ENCODE data around the gene PPP2R2B. TPM values are rescaled to one million over a fixed set of nuclear protein-coding genes. Genes with fewer than 3 reads are reported as not detected.

Gene PPP2R2B
- total RNA-seq: 1.2 TPM
- long read RNA-seq, full-length matches to known transcripts: 3 of 3 reads
- long read RNA-seq, partial matches to known transcripts: 0 of 3 reads
- long read RNA-seq, other reads (novel, unspliced or antisense): 0 of 3 reads

DNA sequence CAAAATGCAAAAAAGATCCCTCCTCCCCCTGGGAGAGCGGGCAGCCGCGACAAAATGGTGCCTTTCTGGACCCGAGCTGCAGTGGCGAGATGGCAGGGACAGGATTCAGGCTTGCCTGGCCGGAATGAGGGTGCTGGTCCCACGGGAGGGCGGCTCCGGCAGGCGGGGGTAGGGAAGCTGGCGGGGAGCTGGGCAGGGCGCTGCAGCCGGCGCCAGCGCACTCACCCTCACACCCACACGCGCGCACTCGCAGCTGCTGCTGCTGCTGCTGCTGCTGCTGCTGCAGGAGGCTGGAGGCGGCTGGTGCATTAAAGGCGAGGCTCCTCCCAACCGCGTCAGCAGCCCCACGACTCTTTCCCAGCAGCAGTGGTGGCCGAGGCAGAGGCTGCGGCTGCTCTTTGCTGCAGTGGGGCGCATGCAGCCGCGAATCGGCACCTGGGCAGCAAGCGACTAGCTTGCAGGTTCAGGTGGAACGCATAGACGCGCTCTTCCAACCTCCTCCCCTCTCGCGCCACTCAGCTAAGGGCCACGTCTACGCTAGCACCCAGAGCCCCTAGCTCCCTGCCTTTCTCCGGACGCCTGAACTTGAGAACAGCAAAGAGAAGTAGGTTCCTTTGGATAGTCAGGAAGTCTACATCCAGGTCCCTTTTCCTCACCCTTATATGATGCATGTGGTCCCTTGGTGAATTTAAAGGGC is at the start of gene PPP2R2B:
Gene PPP2R2B (minus strand): TSS at position 282 of the 697 bp plus-strand sequence.
- Histone ChIP-seq H3K36me3 (no peaks in the 10 kb centered on the region), H3K27ac (no peak within 1 kb of the TSS), H3K4me3 (peak within 1 kb of the TSS; percentile 48), H3K9me3 (no peaks in the 10 kb centered on the region), H3K27me3 (peaks cover 32% of the 10 kb centered on the region), H3K4me1 (peaks cover 15% of the 10 kb centered on the region)
- DNase-seq (peak; percentile 68), ATAC-seq (peak; percentile 77)
- intact Hi-C loops (cut with DNase I): no loop called here
- no peak for TF ChIP-seq CTCF (IDR thresholded peaks at IDR 0.05)

GRCh38 chr5:146924132-146924531 is 45.6 kb upstream of the PPP2R2B start:
- Histone ChIP-seq H3K27ac (no peak overlapping the region), H3K9me3 (no peaks in the 10 kb centered on the region), H3K4me1 (no peaks in the 10 kb centered on the region), H3K4me3 (no peak overlapping the region), H3K27me3 (no peaks in the 10 kb centered on the region), H3K36me3 (no peaks in the 10 kb centered on the region)
- DNase-seq (no peak), ATAC-seq (no peak)
- TF ChIP-seq CTCF (IDR thresholded peaks at IDR 0.05): no peak
- intact Hi-C loops (cut with DNase I): no loop called here

DNA sequence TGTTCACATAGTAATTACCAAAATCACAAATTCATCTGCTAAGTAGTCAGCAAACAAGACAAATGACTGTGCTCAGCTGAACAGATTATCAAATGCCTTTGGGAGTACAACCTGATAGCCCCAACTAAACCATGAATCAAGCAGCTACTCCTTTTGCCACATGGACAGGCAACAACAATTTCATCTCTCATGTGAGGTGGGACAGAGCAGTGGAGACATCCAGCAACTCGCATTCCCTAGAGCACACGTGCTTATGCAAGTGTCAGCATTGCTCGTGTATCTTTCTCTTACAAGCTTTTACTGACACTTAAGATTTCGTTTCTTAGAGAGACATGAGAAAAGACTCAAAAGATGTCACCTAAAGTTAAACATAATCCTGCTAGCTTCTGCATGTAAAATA is 42.7 kb upstream of the PPP2R2B start:
- H3K4me3 ChIP-seq: no peak overlapping the region
- no peaks in the 10 kb centered on the region for H3K36me3 ChIP-seq
- DNase-seq: no peak
- no peak overlapping the region for H3K27ac ChIP-seq
- H3K4me1 ChIP-seq: no peaks in the 10 kb centered on the region
- ATAC-seq: no peak
- H3K9me3 ChIP-seq: no peaks in the 10 kb centered on the region
- no peaks in the 10 kb centered on the region for H3K27me3 ChIP-seq
- intact Hi-C loops (cut with DNase I): no loop called here
- TF ChIP-seq CTCF (IDR thresholded peaks at IDR 0.05): no peak

DNA sequence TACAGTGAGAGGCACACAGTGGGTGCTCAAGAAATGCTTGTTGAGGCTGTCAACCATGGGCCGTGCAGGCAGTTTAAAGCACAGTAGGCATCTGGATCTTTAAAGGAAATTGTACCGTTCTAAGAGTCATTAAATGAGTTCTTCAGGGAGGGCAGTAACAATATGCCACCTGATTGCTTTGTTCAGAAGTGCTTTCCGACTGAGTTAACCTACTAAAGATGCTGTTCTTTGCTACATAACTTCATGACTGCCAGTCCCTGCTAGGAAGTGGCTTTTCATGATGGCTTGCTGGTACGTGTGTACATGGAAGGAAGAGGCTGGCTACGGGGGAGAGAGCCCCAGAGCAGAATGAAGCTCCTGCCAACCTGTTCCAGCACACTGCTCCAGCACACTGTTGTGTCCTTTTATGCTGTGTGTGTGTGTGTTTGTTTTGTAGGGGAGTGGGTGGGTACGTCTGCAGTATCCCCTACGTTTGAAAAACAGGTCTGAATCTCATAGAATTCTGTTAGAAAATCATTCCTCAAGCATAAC is 41.9 kb upstream of the PPP2R2B start:
- Histone ChIP-seq H3K9me3 (no peaks in the 10 kb centered on the region), H3K36me3 (no peaks in the 10 kb centered on the region), H3K4me3 (no peak overlapping the region), H3K4me1 (no peaks in the 10 kb centered on the region), H3K27me3 (no peaks in the 10 kb centered on the region), H3K27ac (no peak overlapping the region)
- ATAC-seq (no peak), DNase-seq (no peak)
- intact Hi-C loops (cut with DNase I): no loop called here
- TF ChIP-seq CTCF (IDR thresholded peaks at IDR 0.05): no peak

- no peak for ATAC-seq
- Histone ChIP-seq H3K9me3 (no peaks in the 10 kb centered on the region), H3K27me3 (no peaks in the 10 kb centered on the region), H3K4me3 (no peak overlapping the region), H3K4me1 (no peaks in the 10 kb centered on the region), H3K27ac (no peak overlapping the region), H3K36me3 (no peaks in the 10 kb centered on the region)
- intact Hi-C loops (cut with DNase I): no loop called here
- no peak for TF ChIP-seq CTCF (IDR thresholded peaks at IDR 0.05)
- no peak for DNase-seq
Observed at GRCh38 chr5:146919304-146919703, 40.7 kb upstream of the PPP2R2B start.

Measured in upper lobe of right lung (tissue), 1 donor.